ENCODE data around the gene FBXO33. TPM values are rescaled to one million over a fixed set of nuclear protein-coding genes. Genes with fewer than 3 reads are reported as not detected.

Gene FBXO33
- total and polyA plus RNA-seq, 2 of the 8 experiments (the other 6 are each of a cell fraction or from before 2014, with no cell fraction given), result 4.7 to 11.5 TPM

DNA sequence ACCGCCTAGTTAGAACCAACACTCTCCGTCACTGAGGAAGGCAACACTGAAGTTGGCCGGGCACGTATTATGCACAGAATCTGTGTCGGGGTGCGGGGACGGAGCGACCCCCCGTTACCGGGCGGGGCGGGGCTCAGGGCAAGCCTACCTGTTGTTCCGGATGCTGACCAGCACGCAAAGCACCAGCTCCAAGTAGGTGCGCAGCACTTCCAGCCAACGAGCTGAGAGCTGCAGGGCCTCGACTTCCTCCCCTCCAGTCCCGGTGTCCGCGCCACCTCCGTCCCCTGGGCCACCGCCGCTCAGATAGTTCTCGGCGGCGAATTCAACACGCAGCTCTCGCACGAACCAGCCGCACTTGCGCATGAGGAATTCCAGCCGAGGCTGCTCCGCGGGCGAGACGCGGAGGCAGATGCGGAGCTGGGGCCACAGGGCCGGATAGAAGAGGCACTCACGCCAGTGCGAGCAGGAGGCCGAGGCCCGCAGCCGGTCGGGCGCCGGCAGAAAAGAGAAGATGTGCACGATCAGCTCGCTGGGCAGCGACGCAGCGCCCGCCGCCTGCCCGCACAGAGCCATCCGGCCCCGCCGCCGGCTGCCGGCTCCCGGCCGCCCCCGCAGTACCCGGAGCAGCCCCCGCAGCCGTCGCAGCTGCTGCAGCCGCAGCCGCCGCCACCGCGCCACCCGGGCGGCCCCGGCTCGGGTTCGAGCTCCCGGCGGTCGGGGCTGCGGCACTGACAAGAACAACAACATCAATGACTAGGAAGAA is 636 bp downstream of the FBXO33 start (continued):
- TF ChIP-seq TBP (IDR thresholded peaks at IDR 0.05; ENCODE audit: low read depth, low read length) (0 out of 2 replicates have a peak, but pooled peaks have one; percentile 15), BACH1 (IDR thresholded peaks at IDR 0.05; ENCODE audit: low read length) (no peak), KDM4A (IDR thresholded peaks at IDR 0.05; ENCODE audit: low read depth, low read length, severe bottlenecking) (peak; percentile 80), RBBP5 (IDR thresholded peaks at IDR 0.05; ENCODE audit: borderline replicate concordance, low read depth, low read length) (0 out of 2 replicates have a peak, but pooled peaks have one; percentile 11)
- TF ChIP-seq, protein P1, sequence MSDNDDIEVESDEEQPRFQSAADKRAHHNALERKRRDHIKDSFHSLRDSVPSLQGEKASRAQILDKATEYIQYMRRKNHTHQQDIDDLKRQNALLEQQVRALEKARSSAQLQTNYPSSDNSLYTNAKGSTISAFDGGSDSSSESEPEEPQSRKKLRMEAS (IDR thresholded peaks at IDR 0.05), result 0 out of 2 replicates have a peak, but pooled peaks have one; percentile 30

Data from H1 (cell line).